HEK293 (cell line): Measurements from ENCODE around the gene SEMA4D.
"Not testable (repeated sequence)": the region's sequence is repeated elsewhere in the genome, so short reads cannot be mapped to it uniquely, and the experiment has no call there.

Experiments
- CTCF ChIA-PET: fragments of 350-600 bp; formaldehyde crosslinking; extraction: SDS; loops from one replicate; lab custom pipeline; 2021; ENCODE audit warnings: antibody characterized with exemption; lab: Yijun Ruan, JAX
- POLR2A ChIA-PET: fragments of 300-600 bp; formaldehyde crosslinking; extraction: SDS; loops from one replicate; lab custom pipeline; 2020; ENCODE audit warnings: antibody characterized with exemption, inconsistent platforms; lab: Yijun Ruan, JAX
- H3K27ac ChIP-seq: fragments of 200-500 bp; sonication (Bioruptor generic); 2 replicates; pipeline ENCODE4 v1.5.1; 2014; ENCODE audit warnings: low read depth, low read length, control low read depth, inconsistent platforms; ENCODE audit errors: extremely low read depth
- H3K36me3 ChIP-seq, 2 experiments: fragments of 200-500 bp in 1 of 2; sonication (Bioruptor generic) in 1 of 2; 1 replicate in 1 of 2; 2 replicates in 1 of 2; pipeline ENCODE4 v1.5.1; 2014 to 2017; ENCODE audit warnings: inconsistent platforms in 2 of 2, low read length in 2 of 2; ENCODE audit not compliant: control insufficient read depth in 2 of 2, insufficient read depth in 1 of 2
- H3K4me1 ChIP-seq: fragments of 200-500 bp; sonication (Bioruptor generic); 2 replicates; pipeline ENCODE4 v1.5.1; 2014; ENCODE audit warnings: mild to moderate bottlenecking, low read length, inconsistent platforms; ENCODE audit not compliant: control insufficient read depth, insufficient read depth
- H3K4me3 ChIP-seq: 2 replicates; pipeline ENCODE4 v1.5.1; 2011; ENCODE audit warnings: low read depth, mild to moderate bottlenecking, control low read depth, low read length, moderate library complexity
- H3K9me3 ChIP-seq: fragments of 200-500 bp; sonication (Bioruptor generic); 2 replicates; pipeline ENCODE4 v1.5.1; 2014; ENCODE audit warnings: low read depth, low read length, inconsistent platforms; ENCODE audit not compliant: control insufficient read depth, insufficient read depth
- BCL11B ChIP-seq: fragments of 450-650 bp; formaldehyde crosslinking; IDR thresholded peaks from 2 replicates; pipeline ENCODE4 v1.5.1; 2016; ENCODE audit warnings: low read depth, missing biosample characterization, missing genetic modification characterization
- KLF7 ChIP-seq: fragments of 450-650 bp; formaldehyde crosslinking; IDR thresholded peaks from 2 replicates; pipeline ENCODE4 v1.5.1; 2016; ENCODE audit warnings: missing biosample characterization, missing genetic modification characterization, borderline replicate concordance
- KLF8 ChIP-seq: fragments of 450-650 bp; formaldehyde crosslinking; IDR thresholded peaks from 2 replicates; pipeline ENCODE4 v1.5.1; 2016; ENCODE audit warnings: missing biosample characterization, missing genetic modification characterization
- RBAK ChIP-seq: fragments of 450-650 bp; formaldehyde crosslinking; IDR thresholded peaks from 2 replicates; pipeline ENCODE4 v1.5.1; 2016; ENCODE audit warnings: missing biosample characterization, missing genetic modification characterization
- SCRT2 ChIP-seq: fragments of 450-650 bp; formaldehyde crosslinking; IDR thresholded peaks from 2 replicates; pipeline ENCODE4 v1.5.1; 2016; ENCODE audit warnings: missing biosample characterization, missing genetic modification characterization
- TCF7L2 ChIP-seq: IDR thresholded peaks from 2 replicates; pipeline ENCODE4 v1.6.1; 2011; ENCODE audit warnings: low read depth, mild to moderate bottlenecking, inconsistent platforms, low read length, moderate library complexity, borderline replicate concordance
- YY2 ChIP-seq: fragments of 450-650 bp; formaldehyde crosslinking; IDR thresholded peaks from 2 replicates; pipeline ENCODE4 v1.5.1; 2016; ENCODE audit warnings: missing biosample characterization, missing genetic modification characterization
- ZBTB7A ChIP-seq: fragments of 450-650 bp; formaldehyde crosslinking; IDR thresholded peaks from 2 replicates; pipeline ENCODE4 v1.5.1; 2016; ENCODE audit warnings: low read depth, missing biosample characterization, missing genetic modification characterization
- ZNF211 ChIP-seq: fragments of 450-650 bp; formaldehyde crosslinking; IDR thresholded peaks from 2 replicates; pipeline ENCODE4 v1.5.1; 2016; ENCODE audit warnings: low read depth, missing biosample characterization, missing genetic modification characterization
- ZNF248 ChIP-seq: fragments of 450-650 bp; formaldehyde crosslinking; IDR thresholded peaks from 2 replicates; pipeline ENCODE4 v1.5.1; 2017; ENCODE audit warnings: missing biosample characterization, missing genetic modification characterization
- ZNF292 ChIP-seq: fragments of 450-650 bp; formaldehyde crosslinking; IDR thresholded peaks from 2 replicates; pipeline ENCODE4 v1.5.1; 2016; ENCODE audit warnings: low read depth, missing biosample characterization, missing genetic modification characterization, borderline replicate concordance
- ZNF394 ChIP-seq: fragments of 450-650 bp; formaldehyde crosslinking; IDR thresholded peaks from 2 replicates; pipeline ENCODE4 v1.5.1; 2016; ENCODE audit warnings: missing biosample characterization, missing genetic modification characterization, mild to moderate bottlenecking, moderate library complexity, borderline replicate concordance
- ZNF701 ChIP-seq: fragments of 450-650 bp; formaldehyde crosslinking; IDR thresholded peaks from 2 replicates; pipeline ENCODE4 v1.5.1; 2016; ENCODE audit warnings: missing biosample characterization, missing genetic modification characterization
- ZSCAN30 ChIP-seq: fragments of 450-650 bp; IDR thresholded peaks from 2 replicates; pipeline ENCODE4 v1.5.1; 2018; ENCODE audit warnings: missing biosample characterization, mild to moderate bottlenecking, missing genetic modification characterization, moderate library complexity
- TF ChIP-seq, protein P1 (sequence below): fragments of 450-650 bp; formaldehyde crosslinking; conservative IDR thresholded peaks from 2 replicates; pipeline ENCODE4 v1.5.1; 2016; ENCODE audit warnings: low read depth, missing biosample characterization, missing genetic modification characterization
- TF ChIP-seq, protein P2 (sequence below): fragments of 450-650 bp; formaldehyde crosslinking; IDR thresholded peaks from 2 replicates; pipeline ENCODE4 v1.5.1; 2016; ENCODE audit warnings: missing biosample characterization, missing genetic modification characterization

SEMA4D gene

DNA sequence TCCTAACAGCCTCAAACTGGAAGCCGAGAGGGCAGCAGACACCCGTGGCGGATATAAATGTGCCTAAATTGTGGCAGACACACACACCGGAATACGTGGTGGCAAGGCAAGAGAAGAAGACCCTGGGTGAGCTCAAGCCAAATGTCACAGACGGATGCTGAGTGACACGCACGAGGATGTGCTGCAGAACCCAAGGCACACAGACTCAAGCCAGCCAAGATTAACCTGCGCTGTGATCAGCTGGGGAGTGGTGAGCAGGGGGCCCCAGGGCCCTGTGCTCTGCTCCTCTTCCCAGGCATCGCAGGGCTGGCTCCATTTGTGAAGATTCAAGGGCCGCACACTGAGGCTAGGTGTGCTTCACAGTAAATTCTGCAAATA lies 16.4 kb downstream of the SEMA4D start (continued):
- TF ChIP-seq, protein P1, sequence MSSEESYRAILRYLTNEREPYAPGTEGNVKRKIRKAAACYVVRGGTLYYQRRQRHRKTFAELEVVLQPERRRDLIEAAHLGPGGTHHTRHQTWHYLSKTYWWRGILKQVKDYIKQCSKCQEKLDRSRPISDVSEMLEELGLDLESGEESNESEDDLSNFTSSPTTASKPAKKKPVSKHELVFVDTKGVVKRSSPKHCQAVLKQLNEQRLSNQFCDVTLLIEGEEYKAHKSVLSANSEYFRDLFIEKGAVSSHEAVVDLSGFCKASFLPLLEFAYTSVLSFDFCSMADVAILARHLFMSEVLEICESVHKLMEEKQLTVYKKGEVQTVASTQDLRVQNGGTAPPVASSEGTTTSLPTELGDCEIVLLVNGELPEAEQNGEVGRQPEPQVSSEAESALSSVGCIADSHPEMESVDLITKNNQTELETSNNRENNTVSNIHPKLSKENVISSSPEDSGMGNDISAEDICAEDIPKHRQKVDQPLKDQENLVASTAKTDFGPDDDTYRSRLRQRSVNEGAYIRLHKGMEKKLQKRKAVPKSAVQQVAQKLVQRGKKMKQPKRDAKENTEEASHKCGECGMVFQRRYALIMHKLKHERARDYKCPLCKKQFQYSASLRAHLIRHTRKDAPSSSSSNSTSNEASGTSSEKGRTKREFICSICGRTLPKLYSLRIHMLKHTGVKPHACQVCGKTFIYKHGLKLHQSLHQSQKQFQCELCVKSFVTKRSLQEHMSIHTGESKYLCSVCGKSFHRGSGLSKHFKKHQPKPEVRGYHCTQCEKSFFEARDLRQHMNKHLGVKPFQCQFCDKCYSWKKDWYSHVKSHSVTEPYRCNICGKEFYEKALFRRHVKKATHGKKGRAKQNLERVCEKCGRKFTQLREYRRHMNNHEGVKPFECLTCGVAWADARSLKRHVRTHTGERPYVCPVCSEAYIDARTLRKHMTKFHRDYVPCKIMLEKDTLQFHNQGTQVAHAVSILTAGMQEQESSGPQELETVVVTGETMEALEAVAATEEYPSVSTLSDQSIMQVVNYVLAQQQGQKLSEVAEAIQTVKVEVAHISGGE (tag by site-specific recombination), result no peak
- no peak for TF ChIP-seq RBAK
- no peak for TF ChIP-seq KLF8

DNA sequence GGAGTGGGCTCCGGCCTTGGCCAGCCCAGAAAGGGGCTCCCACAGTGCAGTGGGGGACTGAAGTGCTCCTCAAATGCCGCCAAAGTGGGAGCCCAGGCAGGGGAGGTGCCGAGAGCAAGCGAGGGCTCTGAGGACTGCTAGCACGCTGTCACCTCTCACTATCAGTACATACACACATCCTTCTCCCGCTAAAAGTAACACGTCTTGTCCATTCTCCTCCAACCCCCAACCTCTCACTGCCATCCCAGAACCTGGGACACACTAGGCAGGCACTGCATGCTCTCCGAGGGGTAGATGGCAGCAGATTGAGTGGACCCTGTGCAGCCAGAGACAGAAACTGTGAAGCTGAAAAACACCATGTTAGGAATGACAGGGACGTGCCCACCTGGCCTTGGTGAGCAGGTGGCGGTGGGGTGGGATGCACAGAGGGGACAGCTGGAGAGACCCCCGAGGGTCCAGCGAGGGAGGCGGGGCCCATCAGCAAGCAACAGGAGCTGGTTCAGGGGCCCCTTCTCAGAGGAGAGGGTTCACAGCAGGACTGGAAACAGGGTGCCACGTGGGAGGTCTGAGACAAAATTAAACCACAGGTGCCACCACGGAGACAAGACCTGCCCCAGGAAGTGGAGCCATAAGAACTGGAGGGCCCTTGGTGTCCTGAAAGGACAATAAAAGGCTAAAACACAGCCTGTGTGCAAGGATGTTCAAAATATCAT lies 16.9 kb downstream of the SEMA4D start:
- peaks cover 0 to 10% of the 10 kb centered on the region in 2 experiments; a peak in 2 of 3 replicates for H3K36me3 ChIP-seq
- no peak overlapping the region for H3K4me3 ChIP-seq
- ChIA-PET CTCF (no interaction called here), POLR2A (no interaction called here)
- TF ChIP-seq ZNF701 (no peak), ZNF248 (tag by site-specific recombination) (no peak), YY2 (tag by site-specific recombination) (no peak), ZNF292 (tag by site-specific recombination) (no peak), BCL11B (no peak), ZNF211 (no peak), ZSCAN30 (tag by site-specific recombination) (no peak), ZBTB7A (tag by site-specific recombination) (no peak), SCRT2 (no peak), KLF7 (tag by site-specific recombination) (no peak), ZNF394 (tag by site-specific recombination) (no peak), TCF7L2 (no peak)
- TF ChIP-seq, protein P2, sequence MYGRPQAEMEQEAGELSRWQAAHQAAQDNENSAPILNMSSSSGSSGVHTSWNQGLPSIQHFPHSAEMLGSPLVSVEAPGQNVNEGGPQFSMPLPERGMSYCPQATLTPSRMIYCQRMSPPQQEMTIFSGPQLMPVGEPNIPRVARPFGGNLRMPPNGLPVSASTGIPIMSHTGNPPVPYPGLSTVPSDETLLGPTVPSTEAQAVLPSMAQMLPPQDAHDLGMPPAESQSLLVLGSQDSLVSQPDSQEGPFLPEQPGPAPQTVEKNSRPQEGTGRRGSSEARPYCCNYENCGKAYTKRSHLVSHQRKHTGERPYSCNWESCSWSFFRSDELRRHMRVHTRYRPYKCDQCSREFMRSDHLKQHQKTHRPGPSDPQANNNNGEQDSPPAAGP, result no peak
- no peak overlapping the region for H3K27ac ChIP-seq
- no peaks in the 10 kb centered on the region for H3K9me3 ChIP-seq
- 0 out of 2 replicates have a peak, but pooled peaks cover 4% of the 10 kb centered on the region for H3K4me1 ChIP-seq

DNA sequence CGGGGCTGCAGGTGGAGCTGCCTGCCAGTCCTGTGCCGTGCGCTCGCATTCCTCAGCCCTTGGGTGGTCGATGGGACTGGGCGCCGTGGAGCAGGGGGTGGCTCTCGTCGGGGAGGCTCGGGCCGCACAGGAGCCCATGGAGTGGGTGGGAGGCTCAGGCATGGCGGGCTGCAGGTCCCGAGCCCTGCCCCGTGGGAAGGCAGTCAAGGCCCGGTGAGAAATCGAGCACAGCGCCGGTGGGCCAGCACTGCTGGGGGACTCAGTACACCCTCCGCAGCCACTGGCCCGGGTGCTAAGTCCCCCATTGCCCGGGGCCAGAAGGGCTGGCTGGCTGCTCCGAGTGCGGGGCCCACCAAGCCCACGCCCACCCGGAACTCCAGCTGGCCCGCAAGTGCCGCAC lies 17.5 kb downstream of the SEMA4D start:
- H3K4me1 ChIP-seq, H3K4me3 ChIP-seq, CTCF ChIA-PET, H3K9me3 ChIP-seq, H3K27ac ChIP-seq, POLR2A ChIA-PET: not testable (repeated sequence)
- H3K36me3 ChIP-seq, result peaks cover 0 to 11% of the 10 kb centered on the region in 2 experiments; a peak in 2 of 3 replicates

DNA sequence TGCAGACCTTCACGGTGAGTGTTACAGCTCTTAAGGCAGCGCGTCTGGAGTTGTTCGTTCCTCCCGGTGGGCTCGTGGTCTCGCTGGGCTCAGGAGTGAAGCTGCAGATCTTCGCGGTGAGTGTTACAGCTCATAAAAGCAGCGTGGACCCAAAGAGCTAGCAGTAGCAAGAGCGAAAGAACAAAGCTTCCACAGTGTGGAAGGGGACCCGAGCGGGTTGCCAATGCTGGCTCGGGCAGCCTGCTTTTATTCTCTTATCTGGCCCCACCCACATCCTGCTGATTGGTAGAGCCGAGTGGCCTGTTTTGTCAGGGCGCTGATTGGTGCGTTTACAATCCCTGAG lies 18.3 kb downstream of the SEMA4D start:
- H3K9me3 ChIP-seq, CTCF ChIA-PET, H3K4me3 ChIP-seq, H3K27ac ChIP-seq, POLR2A ChIA-PET, H3K4me1 ChIP-seq: not testable (repeated sequence)
- H3K36me3 ChIP-seq, result peaks cover 0 to 11% of the 10 kb centered on the region in 2 experiments; a peak in 2 of 3 replicates
